Measurements from ENCODE around the gene IL22RA2.

GRCh38 chr6:137105375-137105774 is 68.1 kb downstream of the IL22RA2 start:
- no peak for TF ChIP-seq CTCF (conservative IDR thresholded peaks at IDR 0.05 in 1 of 2, IDR thresholded peaks at IDR 0.05 in 1 of 2; ENCODE audit: extremely low read depth in 1 of 2, insufficient read depth in 1 of 2, low read depth in 1 of 2, low read length in 2 of 2)
- no peak for TF ChIP-seq EZH2 (IDR thresholded peaks at IDR 0.05; ENCODE audit: borderline replicate concordance, low read length)

All from mammary epithelial cell (primary cell).